ENCODE data around the gene HCRTR1.

The HCRTR1 gene

DNA sequence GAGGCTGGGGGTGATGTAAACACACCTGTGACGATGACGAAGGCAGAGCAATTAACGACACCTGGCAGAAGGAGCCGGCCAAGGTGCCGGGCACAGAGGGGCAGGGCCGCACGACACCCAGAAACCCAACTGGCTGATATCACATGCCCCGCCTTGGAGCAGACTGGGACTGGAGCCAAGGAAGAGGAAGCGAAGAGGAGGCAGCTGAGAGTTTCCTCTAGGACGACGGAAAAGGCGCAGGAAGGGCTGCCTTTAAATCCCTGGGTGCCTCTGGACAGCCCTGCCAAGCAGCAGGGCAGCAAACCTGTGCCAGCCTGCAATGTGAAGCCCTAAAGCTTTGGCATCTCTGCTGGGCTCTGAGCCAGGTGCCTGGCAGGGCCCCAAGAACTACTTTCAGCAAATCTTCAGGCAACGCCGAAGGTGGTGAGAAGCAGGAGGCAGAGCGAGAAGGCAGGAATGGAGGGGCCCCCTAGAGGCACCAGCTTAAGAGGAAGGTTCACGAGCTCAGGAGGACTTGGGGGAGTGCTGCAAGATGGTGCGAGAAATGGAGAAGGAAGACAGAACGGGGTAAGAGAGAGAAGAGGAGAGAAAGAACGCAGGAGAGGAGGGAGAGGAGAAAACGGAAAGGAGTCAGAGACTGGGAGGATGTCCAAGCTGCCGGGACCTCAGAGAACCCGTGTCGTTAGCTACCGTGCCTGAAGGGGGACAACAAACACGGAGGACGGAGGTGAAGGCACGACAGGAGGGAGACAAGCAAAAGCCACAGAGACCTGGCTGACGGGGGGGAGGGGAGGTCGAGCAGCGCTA is 52.5 kb downstream of the HCRTR1 start:
- DNase-seq, result peak; percentile 34

DNA sequence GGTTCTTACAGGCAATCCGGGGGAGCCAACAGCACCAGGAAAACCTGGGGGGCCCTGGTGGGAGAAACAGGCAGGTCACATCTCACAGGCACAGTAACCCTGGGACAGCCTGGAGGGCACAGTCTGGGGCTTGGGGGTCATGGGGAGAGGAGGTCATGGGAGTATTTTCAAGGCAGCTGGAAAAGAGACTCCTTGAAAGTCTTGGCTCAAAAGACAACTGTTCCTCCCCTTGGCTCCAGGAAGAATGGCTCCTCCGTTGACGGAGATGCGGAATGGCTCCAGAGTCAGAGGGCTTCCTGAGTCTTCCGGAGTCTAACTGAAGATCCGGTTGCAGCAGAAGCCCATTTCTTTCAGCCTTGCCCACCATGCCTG is 53.1 kb downstream of the HCRTR1 start:
- no peak for DNase-seq

DNA sequence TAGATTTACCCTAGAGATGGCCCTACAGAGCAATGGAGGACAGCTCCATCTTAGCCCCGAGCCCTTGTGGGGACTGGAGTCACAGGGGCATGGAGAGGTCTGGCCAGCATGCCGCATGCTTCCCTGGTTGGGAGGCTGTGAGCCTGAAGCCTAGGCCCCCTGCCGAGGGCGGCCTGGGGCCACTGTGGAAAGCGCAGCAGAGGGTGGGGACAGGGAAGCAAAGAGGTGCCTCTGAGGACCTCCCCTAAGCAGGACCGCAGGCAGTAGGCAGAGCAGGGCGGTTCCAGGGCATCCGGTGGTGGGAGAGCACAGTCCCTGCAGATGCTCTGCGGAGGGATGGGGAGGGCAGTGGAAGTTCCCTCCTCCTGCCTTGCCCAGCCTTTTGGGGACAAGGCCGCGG is 53.7 kb downstream of the HCRTR1 start:
- DNase-seq, result no peak

DNA sequence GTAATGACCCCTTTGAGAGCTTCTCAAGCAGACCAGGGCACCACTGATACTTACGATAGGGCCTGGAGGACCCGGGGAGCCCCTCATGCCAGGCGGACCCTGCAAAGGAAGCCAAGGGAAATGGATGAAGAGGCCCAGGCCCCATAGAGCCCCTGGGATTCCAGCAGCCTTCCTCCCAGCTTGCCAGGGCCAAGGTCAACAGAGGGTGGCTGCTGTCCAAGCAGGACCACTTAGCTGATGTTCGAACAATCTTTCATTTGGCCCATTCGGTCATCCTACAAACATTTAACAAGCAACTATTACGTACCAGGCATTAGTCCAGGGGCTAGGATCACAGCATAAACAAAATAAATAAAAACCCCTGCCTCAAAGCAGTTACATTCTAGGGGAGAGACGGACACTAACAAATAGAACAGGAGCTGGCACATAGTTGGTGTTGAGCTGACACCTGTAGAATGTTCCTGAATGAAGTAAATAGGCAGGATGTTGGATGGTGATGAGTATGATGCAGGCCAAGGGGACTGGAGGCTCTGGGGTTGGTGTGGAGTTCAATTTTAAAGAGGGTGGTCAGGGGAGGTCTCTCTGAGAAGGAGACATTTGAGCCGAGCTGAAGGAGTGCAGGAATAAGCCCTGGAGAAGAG is 54.2 kb downstream of the HCRTR1 start:
- DNase-seq, result no peak

DNA sequence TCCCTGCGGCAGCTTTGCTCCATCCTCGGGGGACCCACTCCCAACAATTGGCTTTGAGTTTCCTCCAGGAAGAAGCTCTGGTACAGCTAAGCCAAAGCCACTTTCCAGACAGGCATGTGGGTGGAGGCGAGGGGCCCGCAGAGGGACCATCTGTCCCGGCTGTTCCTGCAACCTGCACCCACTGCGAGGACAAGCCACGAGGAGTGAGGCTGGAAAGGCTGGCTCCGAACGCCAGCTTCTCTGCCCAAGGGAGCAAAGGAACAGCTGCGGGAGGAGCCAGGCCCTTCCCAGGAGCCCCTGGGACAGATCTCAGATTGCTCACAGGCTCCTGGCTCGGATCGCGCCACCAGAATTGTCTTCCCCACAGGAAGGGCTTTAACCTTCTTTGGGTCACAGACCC is 55.5 kb downstream of the HCRTR1 start:
- no peak for DNase-seq

DNA sequence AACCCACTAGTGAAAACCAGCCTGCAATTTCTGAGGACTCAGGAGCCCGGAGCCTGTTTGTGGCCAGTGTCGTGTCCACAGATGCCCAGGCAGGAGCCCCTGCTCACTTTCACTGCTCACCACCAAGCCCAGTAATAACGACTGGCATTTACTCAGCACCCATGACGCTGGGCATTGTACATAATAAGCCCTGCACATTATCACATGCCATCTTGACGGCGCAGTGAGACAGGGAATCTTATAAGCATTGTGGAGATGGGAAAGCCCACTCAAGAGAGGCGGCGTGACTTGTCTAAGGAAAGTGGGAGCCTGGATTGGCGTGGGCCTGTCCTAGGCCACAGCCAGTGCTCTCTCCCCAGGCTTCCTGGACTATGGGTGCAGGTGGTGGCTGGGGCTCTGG is 55.9 kb downstream of the HCRTR1 start:
- DNase-seq, result no peak

DNA sequence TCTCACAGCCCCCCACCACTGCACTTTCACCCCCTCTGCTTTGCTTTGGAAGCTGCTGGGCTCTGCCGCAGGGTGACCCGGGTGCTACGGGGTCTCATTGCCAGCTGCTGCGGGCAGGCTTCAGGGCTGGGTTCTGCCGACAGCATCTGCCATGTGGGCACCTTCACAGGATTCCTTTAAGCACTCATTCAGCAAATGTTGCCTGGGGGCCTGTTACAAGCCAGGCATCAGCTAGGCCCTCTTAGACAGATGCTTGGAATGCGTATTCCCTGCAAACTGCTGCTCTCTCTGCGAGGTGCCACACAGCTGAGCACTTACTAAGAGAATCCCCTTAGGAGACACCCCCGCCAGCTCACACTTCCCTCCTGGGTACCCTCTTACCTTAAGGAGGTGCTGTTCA is 57.1 kb downstream of the HCRTR1 start:
- DNase-seq, result no peak

DNA sequence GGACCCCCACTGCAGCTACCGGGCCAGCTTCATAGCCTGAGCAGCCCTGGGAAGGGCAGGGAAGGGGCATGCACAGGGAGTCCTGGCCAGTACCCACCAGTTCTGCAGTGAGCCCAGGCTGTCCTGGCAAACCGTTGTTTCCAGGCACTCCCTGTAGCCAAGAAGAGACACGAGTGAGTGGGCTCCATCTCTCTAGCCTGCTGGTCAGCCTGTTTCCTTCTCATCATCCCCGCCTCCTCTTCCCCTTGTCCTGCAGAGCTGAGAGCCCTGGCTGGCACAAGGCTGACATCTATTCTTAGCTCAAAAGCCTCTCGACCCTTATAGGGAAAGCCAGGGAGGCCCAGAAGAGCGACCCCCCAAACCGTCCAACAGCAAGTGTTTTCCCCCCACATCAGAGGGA is 57.7 kb downstream of the HCRTR1 start:
- no peak for DNase-seq

DNA sequence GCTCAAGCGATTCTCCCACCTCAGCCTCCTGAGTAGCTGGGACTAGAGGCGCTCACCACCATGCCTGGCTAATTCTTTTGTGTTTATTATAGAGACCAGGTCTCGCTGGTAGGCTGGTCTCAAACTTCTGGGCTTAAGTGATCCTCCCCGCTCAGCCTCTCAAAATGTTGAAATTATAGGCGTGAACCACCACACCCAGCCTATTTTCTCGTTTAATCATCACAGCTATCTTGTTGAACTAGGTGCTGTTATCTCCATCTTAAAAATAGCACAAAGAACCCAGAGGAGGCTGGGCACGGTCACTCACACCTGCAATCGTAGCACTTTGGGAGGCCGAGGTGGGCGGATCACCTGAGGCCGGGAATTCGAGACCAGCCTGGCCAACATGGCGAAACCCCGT is 58.3 kb downstream of the HCRTR1 start:
- DNase-seq, result no peak

Data from fibroblast of upper back skin (primary cell).